Right hindlimb (tissue), 1 donor: Measurements from ENCODE around the gene MAPK4.

Experiments
- DNase-seq: peaks from one replicate; pipeline ENCODE4 v3.0.0-alpha.2; 2018

Gene MAPK4

DNA sequence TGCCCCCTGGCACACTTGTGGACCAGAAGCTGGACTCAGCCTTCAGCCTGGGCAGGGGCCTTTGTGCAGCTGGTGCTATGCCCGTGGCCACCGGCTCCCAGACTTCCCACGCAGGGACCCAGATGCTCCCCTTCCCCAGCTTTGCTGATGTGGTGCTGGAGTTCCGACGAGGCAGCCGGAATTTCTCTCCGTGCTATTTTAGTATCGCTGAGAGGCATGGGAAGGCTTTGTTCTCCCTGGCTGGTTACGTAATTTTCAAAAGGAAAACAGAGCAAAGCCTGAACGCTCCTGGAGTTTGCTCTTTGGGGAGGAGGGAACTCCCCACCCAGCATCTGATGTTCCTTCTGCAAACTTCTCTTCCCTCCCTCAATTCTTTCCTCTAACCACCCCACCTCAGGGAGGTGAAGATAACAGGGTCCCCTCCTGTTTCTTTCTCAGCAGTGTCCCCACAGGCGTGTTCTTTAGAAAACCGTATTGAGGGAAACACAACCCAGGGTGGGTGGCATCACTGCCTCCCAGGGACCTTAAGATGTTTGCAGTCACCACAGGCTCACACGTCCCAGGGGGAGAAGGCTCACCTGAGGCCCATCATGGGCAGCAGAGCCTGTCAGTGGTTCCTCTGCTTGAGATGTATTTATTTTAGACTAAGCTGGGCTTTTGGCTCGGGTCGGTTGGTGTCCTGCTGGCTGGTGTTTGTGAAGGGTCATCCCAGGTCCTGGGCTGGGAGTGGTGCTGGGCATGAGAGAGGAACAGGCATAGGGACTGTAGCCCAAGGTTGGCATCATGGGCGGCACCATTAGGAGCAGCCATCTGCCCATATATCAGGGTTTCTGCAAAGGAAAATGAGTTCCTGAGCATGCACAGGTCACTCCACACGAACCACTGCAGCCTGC lies 95.0 kb downstream of the MAPK4 start:
- no peak for DNase-seq

- no peak for DNase-seq
Measured at GRCh38 chr18:50656396-50656795, 96.5 kb downstream of the MAPK4 start.

- no peak for DNase-seq
Measured at GRCh38 chr18:50656841-50657470, 97.1 kb downstream of the MAPK4 start.

DNA sequence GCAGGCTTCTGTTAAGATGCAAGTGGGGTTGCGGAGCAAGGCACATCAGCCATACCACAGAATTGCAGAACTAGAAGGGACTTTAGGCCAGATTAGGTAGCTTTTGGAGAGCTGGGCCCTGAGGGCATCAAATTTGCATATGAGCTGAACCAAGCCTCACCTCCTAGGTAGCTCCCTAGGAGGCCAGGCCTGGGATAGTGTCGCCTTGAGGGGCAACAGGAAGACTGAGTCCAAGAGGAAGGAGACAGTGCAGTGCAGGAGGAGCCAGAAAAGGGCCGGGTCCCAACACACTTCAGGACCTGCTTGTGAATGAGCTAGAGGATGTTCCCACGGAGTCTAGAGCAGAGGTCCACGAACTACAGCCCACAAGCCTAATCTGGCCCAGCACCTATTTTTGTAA lies 98.7 kb downstream of the MAPK4 start:
- no peak for DNase-seq

DNA sequence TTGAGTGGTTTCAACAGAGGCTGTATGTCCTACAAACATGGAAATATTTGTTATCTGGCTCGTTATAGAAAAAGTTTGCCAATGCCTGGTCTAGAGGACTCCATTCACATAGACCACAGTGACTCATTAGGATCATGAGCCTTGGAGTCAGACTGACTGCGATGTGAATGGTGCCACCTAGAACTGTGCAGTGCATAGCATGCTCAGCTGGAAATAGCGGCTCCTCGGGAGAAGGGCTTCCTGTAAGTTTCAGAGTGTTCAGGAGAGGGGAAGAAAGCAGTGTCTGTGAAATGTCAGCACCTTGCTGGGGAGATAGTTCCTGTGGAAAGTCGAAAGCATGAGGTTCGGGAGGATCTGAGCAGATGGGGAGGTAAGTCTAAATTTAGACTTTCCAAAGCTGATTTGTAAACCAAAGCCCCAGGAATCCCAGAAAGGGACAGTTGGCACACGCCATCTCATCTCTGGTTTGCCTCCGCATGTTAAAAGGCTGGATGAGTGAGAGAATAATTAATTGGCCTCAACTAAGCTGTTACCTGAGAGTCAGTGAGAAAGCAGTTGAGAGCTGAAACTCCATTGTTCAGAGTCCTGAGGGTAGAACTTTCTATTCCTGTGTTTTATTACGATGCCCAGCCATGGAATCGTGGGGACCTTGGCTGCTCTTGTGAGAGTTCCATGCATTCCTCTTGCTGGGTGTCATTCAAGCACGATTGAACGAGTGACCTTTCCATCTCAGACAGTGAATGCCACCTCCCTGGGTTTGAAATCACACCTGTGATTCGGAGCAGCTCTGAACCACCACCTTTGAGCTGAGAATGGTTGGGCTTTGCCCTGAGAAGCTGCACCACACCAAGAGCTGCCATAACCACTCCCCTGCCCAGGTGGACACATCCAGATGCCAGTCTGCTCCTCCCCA lies 99.5 kb downstream of the MAPK4 start:
- no peak for DNase-seq

DNA sequence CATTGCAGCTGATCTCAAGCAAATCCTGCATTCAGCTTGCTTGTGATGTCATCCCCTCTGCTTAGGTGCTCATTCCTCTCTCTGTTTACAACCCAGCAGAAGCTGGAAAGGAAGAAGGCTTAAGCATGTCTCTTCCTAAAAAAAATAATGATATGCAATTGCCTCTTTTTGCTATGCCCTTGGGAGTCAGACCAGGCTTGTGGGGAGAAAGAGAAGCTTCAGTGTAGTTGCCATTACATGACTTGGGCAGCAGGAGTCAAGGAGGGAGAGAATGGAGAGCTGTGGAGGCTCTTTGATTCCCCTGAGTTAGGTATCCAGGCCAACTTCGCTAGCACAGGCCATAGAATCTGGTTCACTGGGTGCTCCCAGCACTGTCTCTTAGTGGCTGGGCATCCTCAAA lies 101.1 kb downstream of the MAPK4 start:
- DNase-seq, result no peak

- no peak for DNase-seq
Measured at GRCh38 chr18:50662177-50662576, 102.3 kb downstream of the MAPK4 start.

DNA sequence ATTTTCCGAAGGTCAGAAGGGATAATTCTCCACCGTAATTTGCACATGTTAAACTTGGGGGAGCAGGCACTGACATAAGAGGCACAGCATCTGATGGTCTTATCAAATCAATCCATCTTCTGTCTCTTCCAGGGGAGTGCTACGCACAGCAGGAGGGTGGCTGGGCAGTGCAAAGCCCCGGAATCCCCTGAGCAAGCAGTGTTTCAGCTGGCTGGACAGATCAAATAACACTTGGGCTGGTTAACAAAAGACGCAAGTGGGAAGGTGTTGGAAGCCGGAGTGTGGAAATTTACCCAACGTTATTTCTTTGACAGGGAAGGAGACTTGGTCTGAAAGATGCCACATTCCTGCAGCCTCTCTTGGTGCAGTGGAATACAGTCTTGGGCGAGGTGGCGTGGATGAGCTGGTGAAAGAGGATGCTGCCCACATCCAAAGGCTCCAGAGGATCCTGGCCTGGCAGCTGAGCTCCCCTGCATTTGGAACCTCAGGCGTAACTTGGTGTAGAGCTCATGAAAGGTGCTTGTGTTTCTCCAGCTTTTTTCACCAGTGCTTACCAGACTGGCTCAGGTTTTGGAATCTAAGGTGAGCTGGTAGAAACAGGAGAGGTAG lies 103.0 kb downstream of the MAPK4 start:
- no peak for DNase-seq

- no peak for DNase-seq
Measured at GRCh38 chr18:50663626-50664441, 103.9 kb downstream of the MAPK4 start.

GRCh38 chr18:50665015-50665414 lies 105.1 kb downstream of the MAPK4 start:
- no peak for DNase-seq

GRCh38 chr18:50665519-50665918 lies 105.6 kb downstream of the MAPK4 start:
- no peak for DNase-seq

DNA sequence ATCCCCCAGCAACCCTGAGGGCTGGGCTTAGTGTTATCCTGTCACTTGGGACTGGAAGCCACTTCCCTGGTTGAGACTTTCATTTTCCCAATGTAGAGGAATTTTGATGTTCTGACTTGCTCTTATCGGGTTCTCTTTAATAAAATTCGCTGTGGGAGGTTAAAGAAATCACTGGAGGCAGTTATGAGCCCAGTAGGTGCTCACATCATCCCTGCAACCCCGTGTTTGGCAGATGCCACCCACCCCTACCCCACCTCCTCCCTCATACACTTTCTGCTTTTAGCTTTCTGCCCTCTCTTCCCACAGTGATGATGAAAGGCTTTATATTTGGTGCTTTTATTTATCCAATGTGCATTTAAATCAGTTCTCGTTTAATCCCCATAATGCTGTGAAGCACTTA lies 106.6 kb downstream of the MAPK4 start:
- DNase-seq, result no peak

DNA sequence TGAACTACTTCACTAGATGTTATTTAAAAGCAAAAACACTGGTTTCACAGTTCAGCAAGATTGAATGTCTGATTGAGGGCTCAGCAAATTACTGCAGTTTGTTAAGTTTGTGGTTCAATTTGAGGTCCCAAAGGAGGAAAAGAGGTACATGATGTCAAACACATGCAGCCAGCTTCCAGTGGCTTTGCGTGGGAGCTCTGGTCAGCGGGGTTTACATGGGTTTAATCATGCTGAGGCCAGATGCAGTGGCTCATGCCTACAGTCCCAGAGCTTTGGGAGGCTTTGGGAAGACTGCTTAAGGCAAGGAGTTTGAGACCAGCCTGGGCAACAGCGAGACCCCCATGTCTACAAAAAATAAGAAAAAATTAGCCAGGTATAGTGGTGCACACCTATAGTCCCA lies 111.5 kb downstream of the MAPK4 start:
- no peak for DNase-seq

DNA sequence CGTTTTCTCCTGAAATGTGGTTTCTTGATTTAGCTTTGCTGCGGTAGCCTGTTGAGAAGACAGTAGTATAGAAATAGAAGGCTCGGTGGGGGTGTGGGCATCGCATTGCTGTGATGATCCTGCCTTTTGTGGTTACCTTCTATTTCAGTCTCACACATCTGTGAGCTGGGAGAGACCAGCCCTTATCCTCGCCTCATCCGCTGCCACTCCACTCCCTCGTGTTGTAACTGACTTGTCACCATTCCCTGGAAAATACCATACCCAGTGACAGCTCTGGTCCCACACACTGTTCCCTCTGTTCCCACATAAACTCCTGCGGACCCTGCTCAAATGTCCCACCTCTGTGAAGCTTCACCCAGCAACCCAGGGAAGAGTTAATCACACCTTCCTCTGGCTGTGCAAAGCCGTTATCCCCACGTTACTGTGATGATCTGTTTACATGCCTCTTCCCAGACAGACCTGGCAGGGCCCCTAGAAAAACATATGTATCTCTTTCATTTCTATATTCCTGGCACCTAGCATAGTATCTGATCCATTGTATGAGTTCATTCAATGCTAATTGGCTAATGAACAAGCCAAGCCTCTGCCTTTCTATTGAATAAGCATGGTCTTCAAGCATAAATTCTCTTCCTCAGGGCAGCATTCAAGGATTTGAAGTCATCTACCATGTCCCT lies 114.6 kb downstream of the MAPK4 start:
- DNase-seq, result no peak

- DNase-seq, result no peak
Measured at GRCh38 chr18:50675043-50675442, 115.2 kb downstream of the MAPK4 start.

DNA sequence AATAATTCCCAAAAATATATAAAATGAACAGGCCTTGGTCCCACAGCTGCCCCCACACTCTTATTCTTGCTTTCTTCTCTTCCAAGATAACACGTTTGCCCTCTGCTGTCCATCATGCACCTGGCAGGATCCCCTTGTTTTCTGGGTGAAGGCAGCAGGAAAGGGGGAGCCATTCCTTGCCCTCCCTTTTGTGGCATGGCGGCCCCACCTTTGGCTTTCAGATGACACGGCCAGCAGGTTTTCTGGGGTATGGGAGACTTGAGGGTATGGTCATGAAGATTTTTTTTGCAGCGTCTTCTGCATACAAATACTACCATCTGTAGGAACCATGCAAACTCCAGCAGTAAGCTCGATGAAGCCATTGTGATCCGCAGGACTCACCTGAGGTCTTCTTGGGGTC lies 118.8 kb downstream of the MAPK4 start:
- DNase-seq, result no peak

- DNase-seq, result no peak
Measured at GRCh38 chr18:50679056-50679455, 119.2 kb downstream of the MAPK4 start.

GRCh38 chr18:50679656-50680055 lies 119.8 kb downstream of the MAPK4 start:
- no peak for DNase-seq

- DNase-seq, result no peak
Measured at GRCh38 chr18:50680966-50681365, 121.1 kb downstream of the MAPK4 start.

DNA sequence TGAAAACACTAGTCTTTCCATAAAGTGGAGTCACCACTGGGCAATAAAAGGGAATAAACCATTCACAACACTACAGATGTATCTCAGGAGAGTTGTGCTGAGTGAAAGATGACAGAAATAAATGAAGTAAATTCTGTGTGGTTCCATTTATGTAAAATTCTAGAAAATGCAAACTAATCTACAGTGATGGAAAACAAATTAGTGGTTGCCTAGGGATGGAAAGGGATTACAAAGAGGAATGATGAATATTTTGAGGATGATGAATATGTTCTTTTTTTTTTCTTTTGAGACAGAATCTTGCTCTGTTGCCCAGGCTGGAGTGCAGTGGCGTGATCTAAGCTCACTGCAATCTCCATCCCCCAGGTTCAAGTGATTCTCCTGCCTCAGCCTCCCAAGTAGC lies 123.0 kb downstream of the MAPK4 start:
- DNase-seq, result no peak

- no peak for DNase-seq
Measured at GRCh38 chr18:50686409-50686808, 126.5 kb downstream of the MAPK4 start.
